PC-3 (cell line): ENCODE data around the gene SLC4A4. TPM values are rescaled to one million over a fixed set of nuclear protein-coding genes. Genes with fewer than 3 reads are reported as not detected.
A peak's percentile ranks its signal among the peaks of the same experiment; 100 is the strongest.

Source experiments
- ATAC-seq: fragments of 200-7000 bp; cut with Tn5 transposase; 2 replicates; pipeline ENCODE4 v1.9.1; 2020; ENCODE audit warnings: mild to moderate bottlenecking, moderate library complexity
- BruUV-seq: library from RNA; stranded (reverse); fragments of 400-500 nt; replicated peaks from 2 replicates; lab custom pipeline; 2021; lab: Mats Ljungman, UMichigan
- CTCF ChIA-PET: fragments of 300-600 bp; sonication (Branson Sonifier 250); formaldehyde crosslinking; loops from one replicate; lab custom pipeline; 2022; ENCODE audit warnings: antibody characterized with exemption; lab: Charles Lee
- POLR2A ChIA-PET: fragments of 300-600 bp; sonication (Branson Sonifier 250); formaldehyde crosslinking; loops from one replicate; lab custom pipeline; 2022; ENCODE audit warnings: antibody characterized with exemption; ENCODE audit not compliant: unreplicated experiment; lab: Charles Lee
- DNase-seq: peaks from one replicate; pipeline ENCODE4 v3.0.0-alpha.2; 2015
- H2AFZ ChIP-seq: fragments of 300-600 bp; sonication (generic); 2 replicates; pipeline ENCODE4 v1.6.0; 2016; ENCODE audit warnings: antibody characterized with exemption, low read length
- H3F3A ChIP-seq: fragments of 300-600 bp; sonication (generic); one replicate; pipeline ENCODE4 v1.6.0; 2017; ENCODE audit warnings: antibody characterized with exemption, low read length, control low read depth, mild to moderate bottlenecking; ENCODE audit not compliant: unreplicated experiment
- H3K27ac ChIP-seq: fragments of 300-600 bp; sonication (generic); 2 replicates; pipeline ENCODE4 v1.5.1; 2016; ENCODE audit warnings: mild to moderate bottlenecking, low read length
- H3K27me3 ChIP-seq: fragments of 300-600 bp; sonication (generic); 2 replicates; pipeline ENCODE4 v1.6.1; 2016; ENCODE audit warnings: low read length, mixed read lengths
- H3K36me3 ChIP-seq: fragments of 300-600 bp; sonication (generic); 2 replicates; pipeline ENCODE4 v1.6.1; 2016; ENCODE audit warnings: low read depth, mixed run types, low read length, mixed read lengths
- H3K4me1 ChIP-seq: fragments of 300-600 bp; sonication (generic); 2 replicates; pipeline ENCODE4 v1.5.1; 2016; ENCODE audit warnings: low read length; ENCODE audit not compliant: insufficient read depth
- H3K4me2 ChIP-seq: fragments of 300-600 bp; sonication (generic); 2 replicates; pipeline ENCODE4 v1.6.0; 2016; ENCODE audit warnings: low read length
- H3K4me3 ChIP-seq: fragments of 300-600 bp; sonication (generic); 2 replicates; pipeline ENCODE4 v1.5.1; 2016; ENCODE audit warnings: mild to moderate bottlenecking, low read length, mixed read lengths
- H3K79me2 ChIP-seq: fragments of 300-600 bp; sonication (generic); 2 replicates; pipeline ENCODE4 v1.6.1; 2017; ENCODE audit warnings: low read length, mixed read lengths
- H3K9ac ChIP-seq: fragments of 300-600 bp; sonication (generic); 2 replicates; pipeline ENCODE4 v1.6.0; 2016; ENCODE audit warnings: mild to moderate bottlenecking, low read length
- H3K9me2 ChIP-seq: fragments of 300-600 bp; sonication (generic); replicated peaks from 2 replicates; pipeline ENCODE4 v1.6.1; 2016; ENCODE audit warnings: mixed run types, low read length, mixed read lengths
- H3K9me3 ChIP-seq: fragments of 300-600 bp; sonication (generic); 2 replicates; pipeline ENCODE4 v1.6.1; 2016; ENCODE audit warnings: low read length, mixed read lengths
- H4K20me1 ChIP-seq: fragments of 300-600 bp; sonication (generic); 2 replicates; pipeline ENCODE4 v1.6.1; 2016; ENCODE audit warnings: low read length, mixed read lengths
- EZH2 ChIP-seq: fragments of 300-600 bp; sonication (generic); IDR thresholded peaks from one replicate; pipeline ENCODE4 v1.6.1; 2017; ENCODE audit warnings: antibody characterized with exemption, mild to moderate bottlenecking, low read length; ENCODE audit not compliant: unreplicated experiment
- EZH2phosphoT487 ChIP-seq: fragments of 300-600 bp; sonication (generic); IDR thresholded peaks from 2 replicates; pipeline ENCODE4 v1.6.1; 2018; ENCODE audit warnings: mild to moderate bottlenecking, antibody characterized with exemption, low read length, borderline replicate concordance
- intact Hi-C: fragments of 100-400 bp; cut with micrococcal nuclease; formaldehyde crosslinking; loops from 2 replicates; pipeline ENCODE4 v1.9.0; 2023
- total RNA-seq: library from RNA; depleted of rRNA; stranded (reverse); fragments of >200 nt; gene quantifications from 2 replicates; pipeline ENCODE4 v1.2.3, GENCODE V29; 2014
- TF ChIP-seq, protein P1 (sequence below): fragments of 300-600 bp; sonication (generic); conservative IDR thresholded peaks from 2 replicates; pipeline ENCODE4 v1.5.1; 2017; ENCODE audit warnings: antibody characterized with exemption, low read depth, mild to moderate bottlenecking, low read length

The SLC4A4 gene
- total RNA-seq, 1 experiment from 2014 or later, result 0.47 TPM

DNA sequence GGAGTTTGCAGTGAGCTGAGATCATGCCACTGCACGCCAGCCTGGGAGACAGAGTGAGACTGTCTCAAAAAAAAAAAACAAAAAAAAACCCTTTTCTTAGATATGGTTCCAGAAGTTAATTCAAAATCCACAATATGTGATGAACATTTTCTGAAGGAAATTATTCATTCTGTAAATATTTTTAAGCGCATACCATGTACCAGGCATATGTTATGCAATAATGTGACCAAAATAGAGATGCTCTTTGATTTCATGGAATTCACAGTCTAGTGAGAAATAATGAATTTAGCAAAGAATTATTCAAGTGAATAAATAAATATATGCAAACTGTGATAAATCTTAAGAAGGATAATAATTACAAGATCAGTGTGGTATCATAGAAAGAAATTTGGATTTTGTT lies 270.3 kb downstream of the SLC4A4 start:
- Histone ChIP-seq H3K36me3 (no peaks in the 10 kb centered on the region), H3K79me2 (no peaks in the 10 kb centered on the region), H3K9me3 (no peaks in the 10 kb centered on the region), H3K4me1 (peaks cover 45% of the 10 kb centered on the region), H2AFZ (no peak overlapping the region), H3K9ac (peak overlapping the region; percentile 73), H3K27me3 (no peaks in the 10 kb centered on the region), H3K4me2 (peak overlapping the region; percentile 62), H3F3A (peaks cover 7% of the 10 kb centered on the region), H3K9me2 (no peaks in the 10 kb centered on the region), H3K4me3 (peak overlapping the region; percentile 32; the same call in 1 of the 2 replicates), H3K27ac (peak overlapping the region; percentile 90), H4K20me1 (no peaks in the 10 kb centered on the region)
- peak; percentile 41 for ATAC-seq
- POLR2A ChIA-PET, result no interaction called here
- TF ChIP-seq EZH2phosphoT487 (no peak), EZH2 (no peak)
- TF ChIP-seq, protein P1, sequence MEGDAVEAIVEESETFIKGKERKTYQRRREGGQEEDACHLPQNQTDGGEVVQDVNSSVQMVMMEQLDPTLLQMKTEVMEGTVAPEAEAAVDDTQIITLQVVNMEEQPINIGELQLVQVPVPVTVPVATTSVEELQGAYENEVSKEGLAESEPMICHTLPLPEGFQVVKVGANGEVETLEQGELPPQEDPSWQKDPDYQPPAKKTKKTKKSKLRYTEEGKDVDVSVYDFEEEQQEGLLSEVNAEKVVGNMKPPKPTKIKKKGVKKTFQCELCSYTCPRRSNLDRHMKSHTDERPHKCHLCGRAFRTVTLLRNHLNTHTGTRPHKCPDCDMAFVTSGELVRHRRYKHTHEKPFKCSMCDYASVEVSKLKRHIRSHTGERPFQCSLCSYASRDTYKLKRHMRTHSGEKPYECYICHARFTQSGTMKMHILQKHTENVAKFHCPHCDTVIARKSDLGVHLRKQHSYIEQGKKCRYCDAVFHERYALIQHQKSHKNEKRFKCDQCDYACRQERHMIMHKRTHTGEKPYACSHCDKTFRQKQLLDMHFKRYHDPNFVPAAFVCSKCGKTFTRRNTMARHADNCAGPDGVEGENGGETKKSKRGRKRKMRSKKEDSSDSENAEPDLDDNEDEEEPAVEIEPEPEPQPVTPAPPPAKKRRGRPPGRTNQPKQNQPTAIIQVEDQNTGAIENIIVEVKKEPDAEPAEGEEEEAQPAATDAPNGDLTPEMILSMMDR, result no peak
- intact Hi-C loops, result loop anchor here (2.0 to 5.0 kb wide), 7 partner anchors 40 to 420 kb away; no protein-coding TSS in a partner anchor
- CTCF ChIA-PET, result no interaction called here
- BruUV-seq, result no TSS peak
- DNase-seq, result peak; percentile 78

DNA sequence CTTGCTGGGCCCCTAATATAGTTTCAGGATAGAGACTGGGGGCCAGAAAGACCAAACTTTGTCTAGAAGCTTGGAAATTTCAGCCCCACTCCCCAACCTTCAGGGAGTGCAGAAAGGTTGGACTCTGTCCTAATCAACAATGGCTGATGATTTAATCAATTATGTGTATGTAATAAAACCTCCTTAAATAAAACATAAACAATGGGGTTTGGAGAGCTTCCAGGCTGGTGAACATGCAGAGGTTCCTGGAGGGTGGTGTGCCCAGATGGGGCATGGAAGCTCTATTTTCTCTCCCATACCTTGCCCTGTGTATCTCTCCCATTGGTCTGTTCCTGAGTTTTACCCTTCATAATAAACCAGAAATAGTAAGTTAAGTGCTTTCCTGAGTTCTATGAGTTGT lies 270.8 kb downstream of the SLC4A4 start:
- POLR2A ChIA-PET, result interaction anchor here (0.6 kb wide), 1 partner anchor 77 kb away, joined by 3 read pairs; no protein-coding TSS in a partner anchor
- H4K20me1 ChIP-seq, result no peaks in the 10 kb centered on the region
- peak overlapping the region; percentile 26; the same call in 1 of the 2 replicates for H3K4me3 ChIP-seq
- ATAC-seq (no peak), DNase-seq (peak; percentile 63)
- peaks cover 7% of the 10 kb centered on the region for H3F3A ChIP-seq
- TF ChIP-seq, protein P1, result no peak
- TF ChIP-seq EZH2 (no peak), EZH2phosphoT487 (no peak)
- no peaks in the 10 kb centered on the region for H3K9me3 ChIP-seq
- 0 out of 2 replicates have a peak overlapping the region, but pooled peaks have one; percentile 3 for H2AFZ ChIP-seq
- intact Hi-C loops, result loop anchor here (2.0 to 5.0 kb wide), 7 partner anchors 39 to 421 kb away; no protein-coding TSS in a partner anchor
- peak overlapping the region; percentile 62 for H3K4me2 ChIP-seq
- CTCF ChIA-PET, result no interaction called here
- H3K27me3 ChIP-seq, result no peaks in the 10 kb centered on the region
- no peaks in the 10 kb centered on the region for H3K36me3 ChIP-seq
- no peaks in the 10 kb centered on the region for H3K9me2 ChIP-seq
- H3K79me2 ChIP-seq, result no peaks in the 10 kb centered on the region
- peak overlapping the region; percentile 90 for H3K27ac ChIP-seq
- peak overlapping the region; percentile 73; the same call in 1 of the 2 replicates for H3K9ac ChIP-seq
- H3K4me1 ChIP-seq, result peaks cover 49% of the 10 kb centered on the region
- BruUV-seq, result no TSS peak

DNA sequence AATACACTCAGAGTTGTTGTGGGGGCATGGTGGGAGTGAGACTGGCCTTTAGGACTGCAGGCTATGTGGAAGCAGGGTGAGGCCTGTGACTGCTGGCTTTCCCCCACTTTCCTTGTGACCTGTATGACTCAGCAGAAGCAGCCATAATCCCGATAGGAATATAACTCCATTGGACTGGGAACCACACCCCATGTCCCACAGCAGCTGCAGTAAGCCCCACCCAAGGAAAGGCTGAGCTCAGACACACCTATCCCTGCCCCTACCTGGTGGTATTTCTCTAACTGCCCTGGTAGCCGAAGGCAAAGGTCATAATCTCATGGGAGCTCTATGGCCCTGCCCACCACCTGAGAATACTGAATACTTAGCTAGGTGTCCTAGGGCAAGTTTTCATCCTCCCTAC lies 275.8 kb downstream of the SLC4A4 start:
- Histone ChIP-seq H3K9ac (no peak overlapping the region; the same call in 1 of the 2 replicates), H3K4me1 (peaks cover 15% of the 10 kb centered on the region)
- peak; percentile 24; the same call in 1 of the 2 replicates for ATAC-seq

More for the DNA sequence above, 275.8 kb downstream of the SLC4A4 start:
- no peaks in the 10 kb centered on the region for H3K27me3 ChIP-seq
- intact Hi-C loops, result no loop called here
- H3K4me2 ChIP-seq, result no peak overlapping the region
- no TSS peak for BruUV-seq
- no peaks in the 10 kb centered on the region for H3K36me3 ChIP-seq
- peak; percentile 47 for DNase-seq
- TF ChIP-seq, protein P1, result no peak
- TF ChIP-seq EZH2phosphoT487 (no peak), EZH2 (no peak)
- no peak overlapping the region for H3K27ac ChIP-seq
- no peaks in the 10 kb centered on the region for H3F3A ChIP-seq
- H3K79me2 ChIP-seq, result no peaks in the 10 kb centered on the region
- POLR2A ChIA-PET, result no interaction called here
- H3K9me2 ChIP-seq, result no peaks in the 10 kb centered on the region
- H2AFZ ChIP-seq, result peak overlapping the region; percentile 54
- no peak overlapping the region for H3K4me3 ChIP-seq
- no peaks in the 10 kb centered on the region for H3K9me3 ChIP-seq
- CTCF ChIA-PET, result no interaction called here
- H4K20me1 ChIP-seq, result no peaks in the 10 kb centered on the region
